Chondrocyte (in vitro differentiated cells): ENCODE results near the gene TSR3. TPM values are rescaled to one million over a fixed set of nuclear protein-coding genes. Genes with fewer than 3 reads are reported as not detected.

Experiments
- DNase-seq: peaks from one replicate; pipeline ENCODE4 v3.0.0; 2021; ENCODE audit warnings: mixed read lengths, low spot score
- H3K27ac Mint-ChIP-seq: one replicate; pipeline ENCODE4 v1.8.0; 2021; ENCODE audit warnings: mild to moderate bottlenecking, moderate library complexity, mixed read lengths; ENCODE audit not compliant: unreplicated experiment
- H3K27me3 Mint-ChIP-seq: 2 replicates; pipeline ENCODE4 v1.8.0; 2021; ENCODE audit warnings: low read depth, mixed read lengths
- H3K36me3 Mint-ChIP-seq: 2 replicates; pipeline ENCODE4 v1.8.0; 2021; ENCODE audit warnings: low read depth, mixed read lengths
- H3K4me1 Mint-ChIP-seq: 2 replicates; pipeline ENCODE4 v1.8.0; 2021; ENCODE audit warnings: low read depth, mild to moderate bottlenecking, mixed read lengths
- H3K4me3 Mint-ChIP-seq: one replicate; pipeline ENCODE4 v1.8.0; 2021; ENCODE audit warnings: mild to moderate bottlenecking, moderate library complexity, mixed read lengths; ENCODE audit not compliant: unreplicated experiment
- H3K9me3 Mint-ChIP-seq: 2 replicates; pipeline ENCODE4 v1.8.0; 2021; ENCODE audit warnings: low read depth, mixed read lengths
- total RNA-seq: library from RNA; stranded (reverse); gene quantifications from 3 replicates; pipeline ENCODE4 v1.2.1, GENCODE V29; 2021
- TF ChIP-seq, protein P1 (sequence below): fragments of 200-600 bp; sonication (generic); IDR thresholded peaks from 2 replicates; pipeline ENCODE4 v1.5.0; 2021; ENCODE audit warnings: antibody characterized with exemption, mild to moderate bottlenecking, moderate library complexity

The TSR3 gene
- total RNA-seq, 1 donor from 2014 or later, result 56.0 TPM

- DNase-seq, result no peak
- Mint-ChIP-seq H3K36me3 (peaks cover 2% of the 10 kb centered on the region), H3K4me1 (no peaks in the 10 kb centered on the region), H3K4me3 (no peak overlapping the region), H3K27me3 (no peaks in the 10 kb centered on the region), H3K27ac (no peak overlapping the region), H3K9me3 (no peaks in the 10 kb centered on the region)
- TF ChIP-seq, protein P1, sequence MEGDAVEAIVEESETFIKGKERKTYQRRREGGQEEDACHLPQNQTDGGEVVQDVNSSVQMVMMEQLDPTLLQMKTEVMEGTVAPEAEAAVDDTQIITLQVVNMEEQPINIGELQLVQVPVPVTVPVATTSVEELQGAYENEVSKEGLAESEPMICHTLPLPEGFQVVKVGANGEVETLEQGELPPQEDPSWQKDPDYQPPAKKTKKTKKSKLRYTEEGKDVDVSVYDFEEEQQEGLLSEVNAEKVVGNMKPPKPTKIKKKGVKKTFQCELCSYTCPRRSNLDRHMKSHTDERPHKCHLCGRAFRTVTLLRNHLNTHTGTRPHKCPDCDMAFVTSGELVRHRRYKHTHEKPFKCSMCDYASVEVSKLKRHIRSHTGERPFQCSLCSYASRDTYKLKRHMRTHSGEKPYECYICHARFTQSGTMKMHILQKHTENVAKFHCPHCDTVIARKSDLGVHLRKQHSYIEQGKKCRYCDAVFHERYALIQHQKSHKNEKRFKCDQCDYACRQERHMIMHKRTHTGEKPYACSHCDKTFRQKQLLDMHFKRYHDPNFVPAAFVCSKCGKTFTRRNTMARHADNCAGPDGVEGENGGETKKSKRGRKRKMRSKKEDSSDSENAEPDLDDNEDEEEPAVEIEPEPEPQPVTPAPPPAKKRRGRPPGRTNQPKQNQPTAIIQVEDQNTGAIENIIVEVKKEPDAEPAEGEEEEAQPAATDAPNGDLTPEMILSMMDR, result no peak
Observed at GRCh38 chr16:1366060-1366711, 14.5 kb upstream of the TSR3 start.

- DNase-seq, result no peak
- H3K4me1 Mint-ChIP-seq, result no peaks in the 10 kb centered on the region
- no peak overlapping the region for H3K27ac Mint-ChIP-seq
- no peaks in the 10 kb centered on the region for H3K9me3 Mint-ChIP-seq
- H3K36me3 Mint-ChIP-seq, result peaks cover 2% of the 10 kb centered on the region
- TF ChIP-seq, protein P1, result no peak
- H3K4me3 Mint-ChIP-seq, result no peak overlapping the region
- H3K27me3 Mint-ChIP-seq, result no peaks in the 10 kb centered on the region
Observed at GRCh38 chr16:1364510-1364909, 12.8 kb upstream of the TSR3 start.

DNA sequence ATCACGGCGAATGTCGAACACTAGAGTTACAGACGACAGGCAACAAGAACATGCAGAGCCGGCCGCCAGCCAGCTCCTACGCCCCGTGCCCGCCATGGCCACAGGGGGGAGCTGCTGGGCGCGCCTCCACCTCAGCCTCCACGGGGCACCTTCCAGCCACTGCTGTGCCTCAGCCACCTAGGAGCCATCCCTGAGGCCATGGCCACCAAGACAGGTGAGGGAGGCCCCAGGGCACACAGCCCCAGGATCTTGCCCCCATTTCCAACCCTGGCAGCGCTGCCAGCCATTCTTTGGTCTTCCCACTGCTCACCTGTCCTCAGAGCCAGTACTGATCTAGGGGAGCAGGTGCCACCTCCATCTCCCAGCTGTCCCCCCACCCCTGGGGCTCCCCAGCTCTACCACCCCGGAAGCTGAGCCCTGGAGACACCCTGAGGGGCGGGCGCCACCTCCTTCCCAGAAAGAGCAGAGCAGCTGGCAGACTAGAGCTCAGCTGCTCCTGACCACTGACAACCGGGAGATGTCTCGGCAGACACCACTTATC, 11.9 kb upstream of the TSR3 start:
- H3K27ac Mint-ChIP-seq, result no peak overlapping the region

DNA sequence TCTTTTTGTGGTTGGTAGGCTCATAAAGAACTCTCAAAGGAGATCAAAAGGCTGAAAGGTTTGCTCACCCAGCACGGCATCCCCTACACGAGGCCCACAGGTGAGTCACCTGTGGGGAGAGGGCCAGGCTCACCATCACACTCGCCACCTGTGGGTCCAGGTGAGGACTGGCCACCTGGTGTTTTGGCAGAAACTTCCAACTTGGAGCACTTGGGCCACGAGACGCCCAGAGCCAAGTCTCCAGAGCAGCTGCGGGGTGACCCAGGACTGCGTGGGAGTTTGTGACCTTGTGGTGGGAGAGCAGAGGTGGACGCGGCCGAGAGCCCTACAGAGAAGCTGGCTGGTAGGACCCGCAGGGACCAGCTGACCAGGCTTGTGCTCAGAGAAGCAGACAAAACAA, 11.1 kb upstream of the TSR3 start:
- no peak for DNase-seq
- Mint-ChIP-seq H3K4me3 (no peak overlapping the region), H3K9me3 (no peaks in the 10 kb centered on the region), H3K4me1 (peaks cover 7% of the 10 kb centered on the region), H3K27ac (no peak overlapping the region), H3K36me3 (peaks cover 2% of the 10 kb centered on the region), H3K27me3 (no peaks in the 10 kb centered on the region)
- TF ChIP-seq, protein P1, result no peak

More for the DNA sequence above, 11.9 kb upstream of the TSR3 start:
- TF ChIP-seq, protein P1, result peak; percentile 83
- H3K27me3 Mint-ChIP-seq, result no peaks in the 10 kb centered on the region
- no peak overlapping the region for H3K4me3 Mint-ChIP-seq
- peaks cover 2% of the 10 kb centered on the region for H3K36me3 Mint-ChIP-seq
- no peaks in the 10 kb centered on the region for H3K9me3 Mint-ChIP-seq
- DNase-seq, result no peak
- peaks cover under 1% of the 10 kb centered on the region for H3K4me1 Mint-ChIP-seq

DNA sequence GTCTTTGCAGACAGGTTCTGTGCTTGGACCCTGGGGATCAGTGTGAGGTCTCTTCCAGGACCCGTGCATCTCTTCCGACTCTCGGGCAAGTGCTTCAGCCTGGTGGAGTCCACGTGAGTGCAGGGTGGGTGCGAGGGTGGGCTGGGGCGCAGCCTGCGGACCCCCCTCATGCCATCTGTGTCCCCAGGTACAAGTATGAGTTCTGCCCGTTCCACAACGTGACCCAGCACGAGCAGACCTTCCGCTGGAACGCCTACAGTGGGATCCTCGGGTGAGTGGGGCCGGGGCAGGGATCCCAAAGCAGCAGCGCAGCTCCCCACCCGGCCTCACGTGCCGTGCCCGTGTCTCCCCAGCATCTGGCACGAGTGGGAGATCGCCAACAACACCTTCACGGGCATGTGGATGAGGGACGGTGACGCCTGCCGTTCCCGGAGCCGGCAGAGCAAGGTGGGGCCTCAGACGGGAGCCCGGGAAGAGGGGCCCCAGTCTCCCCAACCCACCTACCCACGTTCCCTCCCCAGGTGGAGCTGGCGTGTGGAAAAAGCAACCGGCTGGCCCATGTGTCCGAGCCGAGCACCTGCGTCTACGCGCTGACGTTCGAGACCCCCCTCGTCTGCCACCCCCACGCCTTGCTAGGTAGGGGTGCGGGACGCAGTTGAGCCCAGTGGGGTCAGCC, 10.1 kb upstream of the TSR3 start:
- Mint-ChIP-seq H3K27me3 (no peaks in the 10 kb centered on the region), H3K9me3 (no peaks in the 10 kb centered on the region), H3K27ac (no peak overlapping the region), H3K36me3 (peaks cover 2% of the 10 kb centered on the region), H3K4me3 (no peak overlapping the region), H3K4me1 (peaks cover 7% of the 10 kb centered on the region)
- DNase-seq, result no peak
- TF ChIP-seq, protein P1, result no peak
